HepG2 (cell line): ENCODE measurements around the gene MYO18B. TPM values are rescaled to one million over a fixed set of nuclear protein-coding genes. Genes with fewer than 3 reads are reported as not detected.

ENCODE experiments used
- ATAC-seq: fragments of 200-7000 bp; cut with Tn5 transposase; 3 replicates; pipeline ENCODE4 v1.9.1; 2020; ENCODE audit warnings: mild to moderate bottlenecking, moderate library complexity
- BruUV-seq: library from RNA; stranded (reverse); fragments of 400-500 nt; replicated peaks from 2 replicates; lab custom pipeline; 2021; lab: Mats Ljungman, UMichigan
- CTCF ChIA-PET: fragments of 300-600 bp; formaldehyde crosslinking; extraction: SDS; loops from one replicate; lab custom pipeline; 2021; ENCODE audit warnings: low total read pairs, inconsistent platforms, low intra/inter-chr PET ratio; lab: Yijun Ruan, JAX
- POLR2A ChIA-PET: fragments of 350-600 bp; sonication (Branson Sonifier 250); formaldehyde crosslinking; loops from one replicate; lab custom pipeline; 2020; ENCODE audit warnings: antibody characterized with exemption, inconsistent platforms; lab: Yijun Ruan, JAX
- DNase-seq: peaks from one replicate; pipeline ENCODE4 v3.0.0-alpha.2; 2015; ENCODE audit warnings: low spot score
- FAIRE-seq: peaks from 3 replicates; lab custom pipeline; 2011; peaks lifted over from hg19 to GRCh38; lab: Jason Lieb, UNC
- H2AFZ ChIP-seq: one replicate; pipeline ENCODE4 v1.6.1; 2011; ENCODE audit warnings: low read length, inconsistent platforms
- H3K27ac ChIP-seq: fragments of 300-600 bp; 3 replicates; pipeline ENCODE4 v1.8.0; 2011; ENCODE audit warnings: mixed run types, mild to moderate bottlenecking, mixed read lengths, low read length, inconsistent platforms; ENCODE audit not compliant: insufficient read depth; ENCODE audit errors: extremely low read length
- H3K27me3 ChIP-seq, 2 experiments: fragments of 200-600 bp in 1 of 2; 2 replicates in 1 of 2; 3 replicates in 1 of 2; pipeline versions ENCODE4 v1.6.0 to v1.8.0; 2011; ENCODE audit warnings: low read length in 2 of 2, mild to moderate bottlenecking in 2 of 2, moderate library complexity in 2 of 2, inconsistent platforms in 1 of 2; ENCODE audit not compliant: insufficient read depth in 2 of 2, control insufficient read depth in 1 of 2
- H3K36me3 ChIP-seq, 2 experiments: fragments of 200-600 bp in 1 of 2; replicated peaks in 1 of 2; 2 replicates in 1 of 2; 3 replicates in 1 of 2; pipeline versions ENCODE4 v1.5.1 to v1.8.0; 2011; ENCODE audit warnings: low read length in 2 of 2, inconsistent platforms in 1 of 2; ENCODE audit not compliant: insufficient read depth in 2 of 2, control insufficient read depth in 1 of 2
- H3K4me1 ChIP-seq: 2 replicates; pipeline ENCODE4 v1.5.1; 2012; ENCODE audit warnings: low read length, inconsistent platforms; ENCODE audit not compliant: insufficient read depth
- H3K4me2 ChIP-seq: 2 replicates; pipeline ENCODE4 v1.6.0; 2011; ENCODE audit warnings: low read depth, low read length, inconsistent platforms
- H3K4me3 ChIP-seq, 3 experiments: fragments of 200-600 bp in 1 of 3; sonication (generic), shearing (Covaris generic) in 1 of 3; replicated peaks in 1 of 3; 2 replicates each; pipeline ENCODE4 v1.5.1; 2011 to 2016; ENCODE audit warnings: low read length in 3 of 3, inconsistent platforms in 2 of 3, low read depth in 2 of 3, mild to moderate bottlenecking in 2 of 3, control low read depth in 1 of 3, mixed read lengths in 1 of 3; ENCODE audit not compliant: insufficient read depth in 1 of 3
- H3K79me2 ChIP-seq: one replicate; pipeline ENCODE4 v1.6.1; 2011; ENCODE audit warnings: low read length, inconsistent platforms; ENCODE audit not compliant: insufficient read depth
- H3K9ac ChIP-seq: 2 replicates; pipeline ENCODE4 v1.6.0; 2011; ENCODE audit warnings: mild to moderate bottlenecking, low read depth, low read length, inconsistent platforms; ENCODE audit not compliant: insufficient read depth
- H3K9me3 ChIP-seq: 2 replicates; pipeline ENCODE4 v1.5.1; 2012; ENCODE audit warnings: mild to moderate bottlenecking, low read length
- H4K20me1 ChIP-seq: 2 replicates; pipeline ENCODE4 v1.6.0; 2011; ENCODE audit warnings: inconsistent platforms, mild to moderate bottlenecking, low read length, moderate library complexity; ENCODE audit not compliant: insufficient read depth
- ARNTL ChIP-seq: sonication (generic); formaldehyde crosslinking; IDR thresholded peaks from 2 replicates; pipeline ENCODE4 v1.4.0; 2020; ENCODE audit warnings: mild to moderate bottlenecking, missing genetic modification reagents
- BCL3 ChIP-seq: sonication (generic); formaldehyde crosslinking; IDR thresholded peaks from 2 replicates; pipeline ENCODE4 v1.5.1; 2020; ENCODE audit warnings: mild to moderate bottlenecking, missing genetic modification reagents, moderate library complexity
- BRCA1 ChIP-seq: sonication (generic); formaldehyde crosslinking; IDR thresholded peaks from 2 replicates; pipeline ENCODE4 v1.4.0; 2020; ENCODE audit warnings: missing genetic modification reagents
- CREBL2 ChIP-seq: sonication (generic); formaldehyde crosslinking; IDR thresholded peaks from 2 replicates; pipeline ENCODE4 v1.8.1; 2023; ENCODE audit warnings: missing genetic modification reagents, mild to moderate bottlenecking, borderline replicate concordance
- KMT2A ChIP-seq: sonication (generic); formaldehyde crosslinking; IDR thresholded peaks from 2 replicates; pipeline ENCODE4 v1.4.0; 2020; ENCODE audit warnings: missing genetic modification reagents
- PLSCR1 ChIP-seq: sonication (generic); formaldehyde crosslinking; IDR thresholded peaks from 2 replicates; pipeline ENCODE4 v1.5.0; 2020; ENCODE audit warnings: missing genetic modification reagents, mild to moderate bottlenecking, borderline replicate concordance
- THYN1 ChIP-seq: sonication (generic); formaldehyde crosslinking; IDR thresholded peaks from 2 replicates; pipeline ENCODE4 v1.8.1; 2023; ENCODE audit warnings: low read depth, mild to moderate bottlenecking, moderate library complexity, missing genetic modification reagents, borderline replicate concordance
- YY1 ChIP-seq: IDR thresholded peaks from 2 replicates; pipeline ENCODE4 v1.6.1; 2011; ENCODE audit warnings: low read length, low read depth, moderate library complexity, mild to moderate bottlenecking; ENCODE audit not compliant: insufficient read depth, insufficient replicate concordance
- ZBTB8A ChIP-seq: sonication (generic); formaldehyde crosslinking; IDR thresholded peaks from 2 replicates; pipeline ENCODE4 v1.4.0; 2020; ENCODE audit warnings: mild to moderate bottlenecking, low read depth, missing genetic modification reagents, borderline replicate concordance
- ZNF260 ChIP-seq: sonication (generic); formaldehyde crosslinking; IDR thresholded peaks from 2 replicates; pipeline ENCODE4 v1.4.0; 2020; ENCODE audit warnings: missing genetic modification reagents, low read depth, mild to moderate bottlenecking, borderline replicate concordance
- ZNF292 ChIP-seq: sonication (generic); formaldehyde crosslinking; IDR thresholded peaks from 2 replicates; pipeline ENCODE4 v1.8.1; 2022; ENCODE audit warnings: mild to moderate bottlenecking, low read depth, missing genetic modification reagents, borderline replicate concordance
- ZNF549 ChIP-seq: sonication (generic); formaldehyde crosslinking; IDR thresholded peaks from 2 replicates; pipeline ENCODE4 v1.5.0; 2020; ENCODE audit warnings: missing genetic modification reagents
- ZNF572 ChIP-seq: sonication (generic); formaldehyde crosslinking; IDR thresholded peaks from 2 replicates; pipeline ENCODE4 v1.5.1; 2020; ENCODE audit warnings: mild to moderate bottlenecking, missing genetic modification reagents
- WGBS: methylation state at CpG from one replicate; pipeline ENCODE4 v1.1.6; 2017; ENCODE audit warnings: low lambda C conversion rate; 5-methylcytosine and 5-hydroxymethylcytosine counted together
- in situ Hi-C: cut with HindIII; loops from 2 replicates; pipeline ENCODE4 v1.10.0; 2017; ENCODE audit warnings: low pct_unique_long_range_greater_than_20kb; ENCODE audit not compliant: extremely low pct_ligation_motif_present
- intact Hi-C: fragments of 100-400 bp; cut with micrococcal nuclease; formaldehyde crosslinking; loops from one replicate; pipeline ENCODE4 v1.10.0; 2022; ENCODE audit not compliant: unreplicated experiment
- polyA plus RNA-seq, 8 experiments: library from polyadenylated mRNA; depleted of rRNA in 3 of 8; stranded (reverse) in 7 of 8; unstranded in 1 of 8; fragments of >200 nt; fragmentation: Illumina TruSeq in 4 of 8; extraction: Trizol in 4 of 8; gene quantifications; 2 replicates each; pipeline versions ENCODE4 v1.2.1 to v1.2.3, GENCODE V29; 2011 to 2016; ENCODE audit warnings: low read depth in 4 of 8, missing spikeins in 1 of 8, mixed read lengths in 1 of 8; ENCODE audit not compliant: insufficient read depth in 1 of 8
- total RNA-seq, 5 experiments: library from RNA; depleted of rRNA; stranded (reverse); fragments of >200 nt; fragmentation: Illumina TruSeq; extraction: Trizol; gene quantifications; 2 replicates each; pipeline ENCODE4 v1.2.3, GENCODE V29; 2016; ENCODE audit warnings: low read depth in 1 of 5
- TF ChIP-seq, protein P1 (sequence below): sonication (generic); formaldehyde crosslinking; IDR thresholded peaks from 2 replicates; pipeline ENCODE4 v1.5.0; 2020; ENCODE audit warnings: missing genetic modification reagents, mild to moderate bottlenecking, borderline replicate concordance
- TF ChIP-seq, protein P2 (sequence below): sonication (generic); formaldehyde crosslinking; IDR thresholded peaks from 2 replicates; pipeline ENCODE4 v1.4.0; 2020; ENCODE audit warnings: low read depth, mild to moderate bottlenecking, missing genetic modification reagents

Gene MYO18B
- total and polyA plus RNA-seq, 2 of the 13 experiments (the other 11 are each of a cell fraction or from before 2014, with no cell fraction given) = 0.01 TPM; not detected in 1

DNA sequence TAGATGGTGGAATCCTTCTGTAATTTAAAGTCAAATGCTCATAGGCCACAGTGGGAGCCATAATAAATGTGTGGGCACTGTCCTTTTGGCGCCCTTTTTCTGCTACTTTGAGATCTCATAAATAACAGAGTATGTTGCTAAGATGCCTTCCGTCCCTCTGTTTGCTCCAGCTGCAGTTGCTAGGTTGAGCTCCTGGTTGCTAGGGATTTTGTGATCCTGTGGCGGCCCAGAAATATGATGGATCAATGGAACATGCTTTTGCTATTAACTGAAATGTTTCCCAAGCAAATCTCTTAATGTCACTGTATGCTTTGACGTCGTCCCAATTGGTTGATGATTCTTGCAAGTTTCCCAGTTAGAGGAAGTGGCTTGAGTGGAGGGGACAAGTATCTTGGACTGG is 53.5 kb downstream of the MYO18B start:
- H3K9ac ChIP-seq = no peak overlapping the region
- WGBS = 3% methylated on average over 5 of the region's 5 CpGs
- CTCF ChIA-PET = no interaction called here
- DNase-seq (no peak), ATAC-seq (no peak), FAIRE-seq (no peak)
- H3K27ac ChIP-seq = no peak overlapping the region
- TF ChIP-seq ZNF260 = no peak
- no peak for TF ChIP-seq ARNTL (CRISPR knock-in tag)
- TF ChIP-seq, protein P1, sequence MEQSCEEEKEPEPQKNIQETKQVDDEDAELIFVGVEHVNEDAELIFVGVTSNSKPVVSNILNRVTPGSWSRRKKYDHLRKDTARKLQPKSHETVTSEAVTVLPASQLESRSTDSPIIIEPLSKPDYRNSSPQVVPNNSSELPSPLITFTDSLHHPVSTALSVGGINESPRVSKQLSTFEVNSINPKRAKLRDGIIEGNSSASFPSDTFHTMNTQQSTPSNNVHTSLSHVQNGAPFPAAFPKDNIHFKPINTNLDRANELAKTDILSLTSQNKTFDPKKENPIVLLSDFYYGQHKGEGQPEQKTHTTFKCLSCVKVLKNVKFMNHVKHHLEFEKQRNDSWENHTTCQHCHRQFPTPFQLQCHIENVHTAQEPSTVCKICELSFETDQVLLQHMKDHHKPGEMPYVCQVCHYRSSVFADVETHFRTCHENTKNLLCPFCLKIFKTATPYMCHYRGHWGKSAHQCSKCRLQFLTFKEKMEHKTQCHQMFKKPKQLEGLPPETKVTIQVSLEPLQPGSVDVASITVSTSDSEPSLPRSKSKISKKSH (CRISPR knock-in tag) = no peak
- no peak for TF ChIP-seq BCL3 (CRISPR knock-in tag)
- TF ChIP-seq BRCA1 (CRISPR knock-in tag) = no peak
- TF ChIP-seq THYN1 = no peak
- TF ChIP-seq ZBTB8A (CRISPR knock-in tag) = no peak
- TF ChIP-seq ZNF549 (CRISPR knock-in tag) = no peak
- TF ChIP-seq YY1 = no peak
- no peak for TF ChIP-seq KMT2A
- TF ChIP-seq, protein P2, sequence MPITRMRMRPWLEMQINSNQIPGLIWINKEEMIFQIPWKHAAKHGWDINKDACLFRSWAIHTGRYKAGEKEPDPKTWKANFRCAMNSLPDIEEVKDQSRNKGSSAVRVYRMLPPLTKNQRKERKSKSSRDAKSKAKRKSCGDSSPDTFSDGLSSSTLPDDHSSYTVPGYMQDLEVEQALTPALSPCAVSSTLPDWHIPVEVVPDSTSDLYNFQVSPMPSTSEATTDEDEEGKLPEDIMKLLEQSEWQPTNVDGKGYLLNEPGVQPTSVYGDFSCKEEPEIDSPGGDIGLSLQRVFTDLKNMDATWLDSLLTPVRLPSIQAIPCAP (CRISPR knock-in tag) = no peak
- TF ChIP-seq ZNF292 (CRISPR knock-in tag) = no peak
- TF ChIP-seq CREBL2 = no peak
- no peak for TF ChIP-seq PLSCR1
- TF ChIP-seq ZNF572 (CRISPR knock-in tag) = no peak
- no peaks in the 10 kb centered on the region for H3K79me2 ChIP-seq
- no peak overlapping the region for H2AFZ ChIP-seq
- H3K36me3 ChIP-seq = no peaks in the 10 kb centered on the region
- H3K4me2 ChIP-seq = no peak overlapping the region
- no TSS peak for BruUV-seq
- intact Hi-C loops (no loop called here), in situ Hi-C loops (no loop called here)
- POLR2A ChIA-PET = no interaction called here
- peaks cover 6 to 30% of the 10 kb centered on the region in 2 experiments; a peak in 4 of 5 replicates for H3K27me3 ChIP-seq
- no peaks in the 10 kb centered on the region for H3K9me3 ChIP-seq
- H4K20me1 ChIP-seq = no peaks in the 10 kb centered on the region
- H3K4me1 ChIP-seq = no peaks in the 10 kb centered on the region
- H3K4me3 ChIP-seq = no peak overlapping the region
